ENCODE data around the gene SELL.
"Not testable (repeated sequence)": the region's sequence is repeated elsewhere in the genome, so short reads cannot be mapped to it uniquely, and the experiment has no call there.

SELL gene

GRCh38 chr1:169682071-169682470 lies 29.3 kb downstream of the SELL start:
- H3K36me3 ChIP-seq (ENCODE audit: insufficient read depth, insufficient read length, low read length): no peaks in the 10 kb centered on the region
- H3K27me3 ChIP-seq (ENCODE audit: insufficient read depth, insufficient read length): no peaks in the 10 kb centered on the region
- DNase-seq (ENCODE audit: low read depth, low spot score): no peak
- no peaks in the 10 kb centered on the region for H3K4me1 ChIP-seq (ENCODE audit: insufficient read depth, insufficient read length)
- H3K9me3 ChIP-seq (ENCODE audit: insufficient read depth, low read length): peaks cover 13% of the 10 kb centered on the region; the same call in 1 of the 2 replicates
- H3K4me3 ChIP-seq (ENCODE audit: insufficient read length, low read depth): no peak overlapping the region
- TF ChIP-seq SUZ12 (IDR thresholded peaks at IDR 0.05; ENCODE audit: extremely low read depth, insufficient read depth, insufficient read length) (no peak), YY1 (IDR thresholded peaks at IDR 0.05; ENCODE audit: insufficient read depth, insufficient read length) (no peak), ZNF274 (IDR thresholded peaks at IDR 0.05; ENCODE audit: low read depth, low read length) (no peak)
- no peak overlapping the region for H3K9ac ChIP-seq (ENCODE audit: insufficient read length, low read depth)

DNA sequence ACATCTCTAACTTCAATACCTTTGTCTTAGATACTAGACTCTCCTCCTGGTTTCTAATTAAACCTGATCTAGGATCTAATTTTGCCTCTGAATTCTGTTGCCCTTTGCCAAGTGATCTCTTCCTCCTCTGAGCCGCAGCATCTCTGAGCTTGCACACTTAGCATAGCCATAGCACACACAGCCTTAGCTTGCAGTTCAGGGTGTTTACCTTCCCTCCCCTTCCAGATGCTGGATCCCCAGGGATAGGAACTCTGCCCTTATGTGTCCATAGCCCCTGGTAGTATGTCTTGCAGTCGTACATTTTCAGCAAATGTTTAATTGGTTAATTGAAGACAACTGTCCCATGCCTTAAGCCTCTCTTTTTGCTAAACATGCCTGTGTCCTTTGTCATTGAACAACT lies 30.3 kb downstream of the SELL start:
- no peaks in the 10 kb centered on the region for H3K36me3 ChIP-seq (ENCODE audit: insufficient read depth, insufficient read length, low read length)
- no peak for DNase-seq (ENCODE audit: low read depth, low spot score)
- peaks cover 13% of the 10 kb centered on the region; the same call in 1 of the 2 replicates for H3K9me3 ChIP-seq (ENCODE audit: insufficient read depth, low read length)
- no peak overlapping the region for H3K4me3 ChIP-seq (ENCODE audit: insufficient read length, low read depth)
- TF ChIP-seq SUZ12 (IDR thresholded peaks at IDR 0.05; ENCODE audit: extremely low read depth, insufficient read depth, insufficient read length): no peak
- no peak for TF ChIP-seq YY1 (IDR thresholded peaks at IDR 0.05; ENCODE audit: insufficient read depth, insufficient read length)
- no peak for TF ChIP-seq ZNF274 (IDR thresholded peaks at IDR 0.05; ENCODE audit: low read depth, low read length)
- H3K4me1 ChIP-seq (ENCODE audit: insufficient read depth, insufficient read length): no peaks in the 10 kb centered on the region
- no peak overlapping the region for H3K9ac ChIP-seq (ENCODE audit: insufficient read length, low read depth)
- H3K27me3 ChIP-seq (ENCODE audit: insufficient read depth, insufficient read length): no peaks in the 10 kb centered on the region

DNA sequence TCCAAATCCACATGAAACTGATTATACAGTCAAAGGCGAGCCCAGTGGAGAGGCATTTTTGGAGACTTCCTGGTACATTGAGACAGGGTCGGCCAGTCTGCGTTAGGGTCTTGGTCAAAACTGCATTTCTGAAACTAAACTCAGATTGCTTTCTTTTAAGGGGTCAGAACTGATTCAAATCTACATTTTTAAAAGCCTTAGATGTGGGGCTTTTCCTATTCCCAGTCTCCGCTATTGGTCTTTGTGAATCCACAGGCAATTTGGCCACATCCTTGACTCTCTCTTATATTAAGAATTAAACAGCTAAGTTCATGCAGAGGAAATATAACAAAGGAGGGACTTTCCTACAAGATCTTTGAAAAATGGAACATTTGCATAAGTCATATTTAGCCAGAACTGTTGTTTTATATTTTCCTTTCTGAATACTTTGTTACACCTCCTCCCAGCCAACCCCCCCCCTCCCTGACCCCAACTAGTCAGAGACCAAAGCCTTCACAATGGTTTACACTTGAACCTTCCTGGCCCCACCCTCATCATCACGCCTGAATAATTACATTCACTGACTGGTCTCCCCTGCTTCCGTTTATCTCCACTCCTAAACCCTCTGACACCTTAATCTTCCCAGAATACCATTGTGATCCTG lies 30.9 kb downstream of the SELL start:
- H3K4me1 ChIP-seq (ENCODE audit: insufficient read depth, insufficient read length): no peaks in the 10 kb centered on the region
- DNase-seq (ENCODE audit: low read depth, low spot score): no peak
- no peak overlapping the region for H3K9ac ChIP-seq (ENCODE audit: insufficient read length, low read depth)
- H3K9me3 ChIP-seq (ENCODE audit: insufficient read depth, low read length): peaks cover 13% of the 10 kb centered on the region; the same call in 1 of the 2 replicates
- H3K36me3 ChIP-seq (ENCODE audit: insufficient read depth, insufficient read length, low read length): no peaks in the 10 kb centered on the region
- no peaks in the 10 kb centered on the region for H3K27me3 ChIP-seq (ENCODE audit: insufficient read depth, insufficient read length)
- TF ChIP-seq SUZ12 (IDR thresholded peaks at IDR 0.05; ENCODE audit: extremely low read depth, insufficient read depth, insufficient read length) (no peak), ZNF274 (IDR thresholded peaks at IDR 0.05; ENCODE audit: low read depth, low read length) (no peak), YY1 (IDR thresholded peaks at IDR 0.05; ENCODE audit: insufficient read depth, insufficient read length) (no peak)
- H3K4me3 ChIP-seq (ENCODE audit: insufficient read length, low read depth): no peak overlapping the region

GRCh38 chr1:169679692-169680091 lies 31.7 kb downstream of the SELL start:
- DNase-seq (ENCODE audit: low read depth, low spot score): no peak
- H3K27me3 ChIP-seq (ENCODE audit: insufficient read depth, insufficient read length): no peaks in the 10 kb centered on the region
- H3K4me3 ChIP-seq (ENCODE audit: insufficient read length, low read depth): no peak overlapping the region
- H3K36me3 ChIP-seq (ENCODE audit: insufficient read depth, insufficient read length, low read length): no peaks in the 10 kb centered on the region
- H3K9ac ChIP-seq (ENCODE audit: insufficient read length, low read depth): no peak overlapping the region
- peaks cover 11% of the 10 kb centered on the region; the same call in 1 of the 2 replicates for H3K9me3 ChIP-seq (ENCODE audit: insufficient read depth, low read length)
- no peaks in the 10 kb centered on the region for H3K4me1 ChIP-seq (ENCODE audit: insufficient read depth, insufficient read length)
- TF ChIP-seq SUZ12 (IDR thresholded peaks at IDR 0.05; ENCODE audit: extremely low read depth, insufficient read depth, insufficient read length) (no peak), ZNF274 (IDR thresholded peaks at IDR 0.05; ENCODE audit: low read depth, low read length) (no peak), YY1 (IDR thresholded peaks at IDR 0.05; ENCODE audit: insufficient read depth, insufficient read length) (no peak)

DNA sequence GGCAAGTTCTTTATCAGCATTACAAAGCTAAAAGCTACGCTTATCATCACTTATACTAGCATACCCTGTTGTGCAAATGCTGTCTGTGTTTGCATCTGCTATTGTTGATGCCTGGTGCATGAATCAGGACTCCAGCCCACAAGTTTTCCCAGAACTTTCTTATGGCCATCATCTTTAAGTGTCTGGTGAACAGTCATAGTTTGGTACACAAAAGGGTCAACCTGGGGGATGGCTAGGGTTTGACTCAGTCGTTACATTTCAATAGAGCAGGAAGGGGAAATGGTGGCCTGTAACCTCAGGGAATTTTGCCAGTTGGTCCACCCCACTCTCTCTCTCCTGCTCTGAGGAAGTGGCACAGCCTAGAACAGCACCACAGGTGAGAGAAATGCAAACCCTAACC lies 35.4 kb downstream of the SELL start:
- no peak for DNase-seq (ENCODE audit: low read depth, low spot score)
- H3K9ac ChIP-seq (ENCODE audit: insufficient read length, low read depth): no peak overlapping the region
- H3K9me3 ChIP-seq (ENCODE audit: insufficient read depth, low read length): 0 out of 2 replicates have a peak, but pooled peaks cover 6% of the 10 kb centered on the region
- no peaks in the 10 kb centered on the region for H3K36me3 ChIP-seq (ENCODE audit: insufficient read depth, insufficient read length, low read length)
- no peak for TF ChIP-seq YY1 (IDR thresholded peaks at IDR 0.05; ENCODE audit: insufficient read depth, insufficient read length)
- TF ChIP-seq SUZ12 (IDR thresholded peaks at IDR 0.05; ENCODE audit: extremely low read depth, insufficient read depth, insufficient read length): no peak
- TF ChIP-seq ZNF274 (IDR thresholded peaks at IDR 0.05; ENCODE audit: low read depth, low read length): no peak
- no peaks in the 10 kb centered on the region for H3K4me1 ChIP-seq (ENCODE audit: insufficient read depth, insufficient read length)
- no peak overlapping the region for H3K4me3 ChIP-seq (ENCODE audit: insufficient read length, low read depth)
- H3K27me3 ChIP-seq (ENCODE audit: insufficient read depth, insufficient read length): no peaks in the 10 kb centered on the region

- Histone ChIP-seq H3K36me3 (ENCODE audit: insufficient read depth, insufficient read length, low read length) (no peaks in the 10 kb centered on the region), H3K9ac (ENCODE audit: insufficient read length, low read depth) (no peak overlapping the region), H3K4me1 (ENCODE audit: insufficient read depth, insufficient read length) (no peaks in the 10 kb centered on the region), H3K4me3 (ENCODE audit: insufficient read length, low read depth) (no peak overlapping the region), H3K9me3 (ENCODE audit: insufficient read depth, low read length) (0 out of 2 replicates have a peak, but pooled peaks cover 6% of the 10 kb centered on the region), H3K27me3 (ENCODE audit: insufficient read depth, insufficient read length) (no peaks in the 10 kb centered on the region)
- no peak for DNase-seq (ENCODE audit: low read depth, low spot score)
- TF ChIP-seq ZNF274 (IDR thresholded peaks at IDR 0.05; ENCODE audit: low read depth, low read length) (no peak), YY1 (IDR thresholded peaks at IDR 0.05; ENCODE audit: insufficient read depth, insufficient read length) (no peak), SUZ12 (IDR thresholded peaks at IDR 0.05; ENCODE audit: extremely low read depth, insufficient read depth, insufficient read length) (no peak)
Observed at GRCh38 chr1:169670836-169671235, 40.6 kb downstream of the SELL start.

- not testable (repeated sequence) for H3K27me3 ChIP-seq (ENCODE audit: insufficient read depth, insufficient read length); H3K9ac ChIP-seq (ENCODE audit: insufficient read length, low read depth); H3K36me3 ChIP-seq (ENCODE audit: insufficient read depth, insufficient read length, low read length); H3K9me3 ChIP-seq (ENCODE audit: insufficient read depth, low read length); H3K4me3 ChIP-seq (ENCODE audit: insufficient read length, low read depth); H3K4me1 ChIP-seq (ENCODE audit: insufficient read depth, insufficient read length); DNase-seq (ENCODE audit: low read depth, low spot score)
Observed at GRCh38 chr1:169670244-169670643, 41.2 kb downstream of the SELL start.

- not testable (repeated sequence) for H3K9ac ChIP-seq (ENCODE audit: insufficient read length, low read depth); H3K4me3 ChIP-seq (ENCODE audit: insufficient read length, low read depth); H3K27me3 ChIP-seq (ENCODE audit: insufficient read depth, insufficient read length); H3K9me3 ChIP-seq (ENCODE audit: insufficient read depth, low read length); DNase-seq (ENCODE audit: low read depth, low spot score); H3K4me1 ChIP-seq (ENCODE audit: insufficient read depth, insufficient read length); H3K36me3 ChIP-seq (ENCODE audit: insufficient read depth, insufficient read length, low read length)
Observed at GRCh38 chr1:169667699-169668596, 43.5 kb downstream of the SELL start.

DNA sequence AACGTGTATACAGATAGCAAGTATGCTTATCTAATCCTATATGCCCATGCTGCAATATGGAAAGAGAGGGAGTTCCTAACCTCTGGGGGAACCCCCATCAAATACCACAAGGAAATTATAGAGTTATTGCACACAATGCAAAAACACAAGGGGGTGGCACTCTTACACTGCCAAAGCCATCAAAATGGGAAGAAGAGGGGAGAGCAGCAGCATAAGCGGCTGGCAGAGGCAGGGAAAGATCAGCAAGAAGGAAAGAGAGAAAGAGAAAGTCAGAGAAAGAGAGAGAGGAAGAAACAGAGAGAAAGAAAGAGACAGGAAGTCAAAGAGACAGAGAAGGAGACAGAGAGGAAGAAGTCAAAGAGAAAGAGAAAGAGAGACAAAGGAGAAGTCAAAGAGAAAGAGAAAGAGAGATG lies 44.2 kb downstream of the SELL start:
- DNase-seq (ENCODE audit: low read depth, low spot score); H3K27me3 ChIP-seq (ENCODE audit: insufficient read depth, insufficient read length); H3K9me3 ChIP-seq (ENCODE audit: insufficient read depth, low read length); H3K4me1 ChIP-seq (ENCODE audit: insufficient read depth, insufficient read length); H3K9ac ChIP-seq (ENCODE audit: insufficient read length, low read depth); H3K4me3 ChIP-seq (ENCODE audit: insufficient read length, low read depth); H3K36me3 ChIP-seq (ENCODE audit: insufficient read depth, insufficient read length, low read length): not testable (repeated sequence)

- not testable (repeated sequence) for DNase-seq (ENCODE audit: low read depth, low spot score); H3K36me3 ChIP-seq (ENCODE audit: insufficient read depth, insufficient read length, low read length); H3K4me3 ChIP-seq (ENCODE audit: insufficient read length, low read depth); H3K9ac ChIP-seq (ENCODE audit: insufficient read length, low read depth); H3K4me1 ChIP-seq (ENCODE audit: insufficient read depth, insufficient read length); H3K9me3 ChIP-seq (ENCODE audit: insufficient read depth, low read length); H3K27me3 ChIP-seq (ENCODE audit: insufficient read depth, insufficient read length)
Observed at GRCh38 chr1:169662680-169663079, 48.7 kb downstream of the SELL start.

Measured in NT2/D1 (cell line).